GM12892 (cell line): ENCODE results near the gene ZNF385A. TPM values are rescaled to one million over a fixed set of nuclear protein-coding genes. Genes with fewer than 3 reads are reported as not detected.

ENCODE experiments used
- DNase-seq: peaks from one replicate; pipeline ENCODE4 v3.0.0; 2011; ENCODE audit not compliant: insufficient read length
- FAIRE-seq: peaks from 2 replicates; lab custom pipeline; 2011; peaks lifted over from hg19 to GRCh38; lab: Jason Lieb, UNC
- POLR2A ChIP-seq: IDR thresholded peaks from 2 replicates; pipeline ENCODE4 v1.6.1; 2011; ENCODE audit warnings: low read depth, low read length, control low read depth
- POLR2AphosphoS5 ChIP-seq: IDR thresholded peaks from 2 replicates; pipeline ENCODE4 v1.6.1; 2011; ENCODE audit warnings: low read depth, low read length, control low read depth
- TAF1 ChIP-seq: IDR thresholded peaks from 2 replicates; pipeline ENCODE4 v1.6.1; 2011; ENCODE audit warnings: low read depth, mild to moderate bottlenecking, control low read depth, low read length, borderline replicate concordance
- polyA plus RNA-seq: library from polyadenylated mRNA; unstranded; fragments of >200 nt; gene quantifications from one replicate; pipeline ENCODE4 v1.2.1, GENCODE V29; 2012; ENCODE audit warnings: missing spikeins, inconsistent platforms; ENCODE audit not compliant: missing spikeins

The ZNF385A gene
- 1.1 TPM for polyA plus RNA-seq

GRCh38 chr12:54384591-54385041 is at the start of gene ZNF385A:
Gene ZNF385A, minus strand, starts transcription at chr12:54384733. Its CDS starts 219 bp downstream, at chr12:54384514.
- FAIRE-seq (no peak), DNase-seq (no peak)
- TF ChIP-seq POLR2AphosphoS5 (no peak), TAF1 (no peak), POLR2A (no peak)

GRCh38 chr12:54432815-54433164 is 48.3 kb upstream of the ZNF385A start:
- no peak for TF ChIP-seq TAF1
- no peak for TF ChIP-seq POLR2A
- no peak for TF ChIP-seq POLR2AphosphoS5
- FAIRE-seq: no peak
- no peak for DNase-seq

- TF ChIP-seq POLR2AphosphoS5 (no peak), POLR2A (no peak), TAF1 (no peak)
- DNase-seq (no peak), FAIRE-seq (no peak)
Measured at GRCh38 chr12:54431911-54432814, 47.6 kb upstream of the ZNF385A start.

- TF ChIP-seq POLR2AphosphoS5 (no peak), TAF1 (no peak), POLR2A (no peak)
- FAIRE-seq (no peak), DNase-seq (no peak)
Measured at GRCh38 chr12:54430471-54431069, 46.0 kb upstream of the ZNF385A start.

- TF ChIP-seq POLR2A: no peak
- no peak for DNase-seq
- FAIRE-seq: no peak
Measured at GRCh38 chr12:54429014-54429471, 44.5 kb upstream of the ZNF385A start.

GRCh38 chr12:54428050-54429013 is 43.8 kb upstream of the ZNF385A start:
- FAIRE-seq (no peak), DNase-seq (no peak)
- TF ChIP-seq POLR2A: no peak
- TF ChIP-seq POLR2AphosphoS5: no peak
- TF ChIP-seq TAF1: no peak

GRCh38 chr12:54427106-54427505 is 42.6 kb upstream of the ZNF385A start:
- TF ChIP-seq POLR2AphosphoS5 (no peak), TAF1 (no peak), POLR2A (no peak)
- no peak for DNase-seq
- no peak for FAIRE-seq

- TF ChIP-seq POLR2AphosphoS5: no peak
- TF ChIP-seq TAF1: no peak
- TF ChIP-seq POLR2A: no peak
- no peak for DNase-seq
- FAIRE-seq: no peak
Measured at GRCh38 chr12:54426690-54427089, 42.2 kb upstream of the ZNF385A start.

- TF ChIP-seq TAF1 (no peak), POLR2AphosphoS5 (no peak), POLR2A (no peak)
- no peak for DNase-seq
- no peak for FAIRE-seq
Measured at GRCh38 chr12:54425702-54426101, 41.2 kb upstream of the ZNF385A start.

- FAIRE-seq: no peak
Measured at GRCh38 chr12:54424224-54424623, 39.7 kb upstream of the ZNF385A start.

GRCh38 chr12:54423816-54424150 is 39.2 kb upstream of the ZNF385A start:
- no peak for TF ChIP-seq TAF1
- TF ChIP-seq POLR2A: no peak
- no peak for TF ChIP-seq POLR2AphosphoS5
- FAIRE-seq (no peak), DNase-seq (no peak)

More at GRCh38 chr12:54424224-54424623, 39.7 kb upstream of the ZNF385A start:
- DNase-seq: no peak
- TF ChIP-seq TAF1 (no peak), POLR2A (no peak), POLR2AphosphoS5 (no peak)
